ENCODE data around the gene HAAO.
"Not testable (repeated sequence)": the region's sequence is repeated elsewhere in the genome, so short reads cannot be mapped to it uniquely, and the experiment has no call there.

The HAAO gene

GRCh38 chr2:42741140-42741539 is 51.2 kb downstream of the HAAO start:
- no peak overlapping the region for H3K4me3 ChIP-seq (ENCODE audit: low read depth, low read length)
- H3K4me1 ChIP-seq (ENCODE audit: control insufficient read depth, insufficient read depth, low read length) = peaks cover 23% of the 10 kb centered on the region
- no peaks in the 10 kb centered on the region for H3K36me3 ChIP-seq (ENCODE audit: control insufficient read depth, insufficient read depth, low read length)
- no peak overlapping the region for H3K9ac ChIP-seq (ENCODE audit: low read depth, low read length)
- H3K27me3 ChIP-seq (ENCODE audit: control insufficient read depth, insufficient read depth, low read length) = no peaks in the 10 kb centered on the region
- H3K27ac ChIP-seq (ENCODE audit: low read depth, low read length) = no peak overlapping the region
- no peaks in the 10 kb centered on the region for H3K9me3 ChIP-seq (ENCODE audit: control insufficient read depth, insufficient read depth, low read length)

GRCh38 chr2:42736598-42737322 is 55.6 kb downstream of the HAAO start:
- no peaks in the 10 kb centered on the region for H3K9me3 ChIP-seq (ENCODE audit: control insufficient read depth, insufficient read depth, low read length)
- no peak overlapping the region for H3K4me3 ChIP-seq (ENCODE audit: low read depth, low read length)
- H3K27me3 ChIP-seq (ENCODE audit: control insufficient read depth, insufficient read depth, low read length) = no peaks in the 10 kb centered on the region
- peaks cover 23% of the 10 kb centered on the region for H3K4me1 ChIP-seq (ENCODE audit: control insufficient read depth, insufficient read depth, low read length)
- no peak overlapping the region for H3K9ac ChIP-seq (ENCODE audit: low read depth, low read length)
- no peaks in the 10 kb centered on the region for H3K36me3 ChIP-seq (ENCODE audit: control insufficient read depth, insufficient read depth, low read length)
- H3K27ac ChIP-seq (ENCODE audit: low read depth, low read length) = no peak overlapping the region

- Histone ChIP-seq H3K9ac (ENCODE audit: low read depth, low read length) (no peak overlapping the region), H3K27ac (ENCODE audit: low read depth, low read length) (no peak overlapping the region), H3K4me3 (ENCODE audit: low read depth, low read length) (no peak overlapping the region), H3K36me3 (ENCODE audit: control insufficient read depth, insufficient read depth, low read length) (no peaks in the 10 kb centered on the region), H3K4me1 (ENCODE audit: control insufficient read depth, insufficient read depth, low read length) (peaks cover 19% of the 10 kb centered on the region), H3K27me3 (ENCODE audit: control insufficient read depth, insufficient read depth, low read length) (no peaks in the 10 kb centered on the region), H3K9me3 (ENCODE audit: control insufficient read depth, insufficient read depth, low read length) (no peaks in the 10 kb centered on the region)
These were observed 58.5 kb downstream of the HAAO start for GRCh38 chr2:42733852-42734251.

- not testable (repeated sequence) for H3K9ac ChIP-seq (ENCODE audit: low read depth, low read length); H3K4me1 ChIP-seq (ENCODE audit: control insufficient read depth, insufficient read depth, low read length); H3K9me3 ChIP-seq (ENCODE audit: control insufficient read depth, insufficient read depth, low read length); H3K27ac ChIP-seq (ENCODE audit: low read depth, low read length); H3K27me3 ChIP-seq (ENCODE audit: control insufficient read depth, insufficient read depth, low read length); H3K36me3 ChIP-seq (ENCODE audit: control insufficient read depth, insufficient read depth, low read length); H3K4me3 ChIP-seq (ENCODE audit: low read depth, low read length)
These were observed 61.1 kb downstream of the HAAO start for GRCh38 chr2:42731316-42731715.

- no peaks in the 10 kb centered on the region for H3K27me3 ChIP-seq (ENCODE audit: control insufficient read depth, insufficient read depth, low read length)
These were observed 65.7 kb downstream of the HAAO start for GRCh38 chr2:42726680-42727079.

GRCh38 chr2:42725657-42726056 is 66.7 kb downstream of the HAAO start:
- Histone ChIP-seq H3K9me3 (ENCODE audit: control insufficient read depth, insufficient read depth, low read length) (no peaks in the 10 kb centered on the region), H3K4me1 (ENCODE audit: control insufficient read depth, insufficient read depth, low read length) (peaks cover 16% of the 10 kb centered on the region), H3K27me3 (ENCODE audit: control insufficient read depth, insufficient read depth, low read length) (no peaks in the 10 kb centered on the region), H3K9ac (ENCODE audit: low read depth, low read length) (no peak overlapping the region), H3K4me3 (ENCODE audit: low read depth, low read length) (no peak overlapping the region), H3K27ac (ENCODE audit: low read depth, low read length) (no peak overlapping the region), H3K36me3 (ENCODE audit: control insufficient read depth, insufficient read depth, low read length) (no peaks in the 10 kb centered on the region)

More at GRCh38 chr2:42726680-42727079, 65.7 kb downstream of the HAAO start:
- H3K9ac ChIP-seq (ENCODE audit: low read depth, low read length) = no peak overlapping the region
- no peak overlapping the region for H3K27ac ChIP-seq (ENCODE audit: low read depth, low read length)
- peaks cover 15% of the 10 kb centered on the region for H3K4me1 ChIP-seq (ENCODE audit: control insufficient read depth, insufficient read depth, low read length)
- no peaks in the 10 kb centered on the region for H3K9me3 ChIP-seq (ENCODE audit: control insufficient read depth, insufficient read depth, low read length)
- H3K36me3 ChIP-seq (ENCODE audit: control insufficient read depth, insufficient read depth, low read length) = no peaks in the 10 kb centered on the region
- no peak overlapping the region for H3K4me3 ChIP-seq (ENCODE audit: low read depth, low read length)

- Histone ChIP-seq H3K36me3 (ENCODE audit: control insufficient read depth, insufficient read depth, low read length) (no peaks in the 10 kb centered on the region), H3K9ac (ENCODE audit: low read depth, low read length) (no peak overlapping the region), H3K4me3 (ENCODE audit: low read depth, low read length) (no peak overlapping the region), H3K27ac (ENCODE audit: low read depth, low read length) (no peak overlapping the region), H3K4me1 (ENCODE audit: control insufficient read depth, insufficient read depth, low read length) (peaks cover 16% of the 10 kb centered on the region), H3K9me3 (ENCODE audit: control insufficient read depth, insufficient read depth, low read length) (no peaks in the 10 kb centered on the region), H3K27me3 (ENCODE audit: control insufficient read depth, insufficient read depth, low read length) (no peaks in the 10 kb centered on the region)
These were observed 67.5 kb downstream of the HAAO start for GRCh38 chr2:42724886-42725285.

GRCh38 chr2:42723465-42723864 is 68.9 kb downstream of the HAAO start:
- Histone ChIP-seq H3K36me3 (ENCODE audit: control insufficient read depth, insufficient read depth, low read length) (no peaks in the 10 kb centered on the region), H3K9me3 (ENCODE audit: control insufficient read depth, insufficient read depth, low read length) (no peaks in the 10 kb centered on the region), H3K4me1 (ENCODE audit: control insufficient read depth, insufficient read depth, low read length) (peaks cover 16% of the 10 kb centered on the region), H3K27me3 (ENCODE audit: control insufficient read depth, insufficient read depth, low read length) (no peaks in the 10 kb centered on the region), H3K9ac (ENCODE audit: low read depth, low read length) (no peak overlapping the region), H3K4me3 (ENCODE audit: low read depth, low read length) (no peak overlapping the region), H3K27ac (ENCODE audit: low read depth, low read length) (no peak overlapping the region)

- H3K27ac ChIP-seq (ENCODE audit: low read depth, low read length) = peak overlapping the region; percentile 52
These were observed 69.8 kb downstream of the HAAO start for GRCh38 chr2:42722320-42723190.

GRCh38 chr2:42721898-42722297 is 70.5 kb downstream of the HAAO start:
- no peaks in the 10 kb centered on the region for H3K36me3 ChIP-seq (ENCODE audit: control insufficient read depth, insufficient read depth, low read length)
- no peaks in the 10 kb centered on the region for H3K9me3 ChIP-seq (ENCODE audit: control insufficient read depth, insufficient read depth, low read length)
- no peak overlapping the region for H3K9ac ChIP-seq (ENCODE audit: low read depth, low read length)
- peak overlapping the region; percentile 52 for H3K27ac ChIP-seq (ENCODE audit: low read depth, low read length)
- no peak overlapping the region for H3K4me3 ChIP-seq (ENCODE audit: low read depth, low read length)
- no peaks in the 10 kb centered on the region for H3K27me3 ChIP-seq (ENCODE audit: control insufficient read depth, insufficient read depth, low read length)
- H3K4me1 ChIP-seq (ENCODE audit: control insufficient read depth, insufficient read depth, low read length) = peaks cover 16% of the 10 kb centered on the region

More at GRCh38 chr2:42722320-42723190, 69.8 kb downstream of the HAAO start:
- H3K9ac ChIP-seq (ENCODE audit: low read depth, low read length) = no peak overlapping the region
- H3K4me3 ChIP-seq (ENCODE audit: low read depth, low read length) = no peak overlapping the region
- H3K36me3 ChIP-seq (ENCODE audit: control insufficient read depth, insufficient read depth, low read length) = no peaks in the 10 kb centered on the region
- H3K4me1 ChIP-seq (ENCODE audit: control insufficient read depth, insufficient read depth, low read length) = peaks cover 16% of the 10 kb centered on the region
- no peaks in the 10 kb centered on the region for H3K27me3 ChIP-seq (ENCODE audit: control insufficient read depth, insufficient read depth, low read length)
- no peaks in the 10 kb centered on the region for H3K9me3 ChIP-seq (ENCODE audit: control insufficient read depth, insufficient read depth, low read length)

Data from HUES48 (cell line).